GM12878 (cell line): ENCODE results near the gene DDR2. TPM values are rescaled to one million over a fixed set of nuclear protein-coding genes. Genes with fewer than 3 reads are reported as not detected.

Source experiments
- ATAC-seq: fragments of 200-7000 bp; cut with Tn5 transposase; 3 replicates; pipeline ENCODE4 v1.9.1; 2020; ENCODE audit warnings: mild to moderate bottlenecking, moderate library complexity
- BruUV-seq: library from RNA; stranded (reverse); fragments of 400-500 nt; replicated peaks from 2 replicates; lab custom pipeline; 2021; lab: Mats Ljungman, UMichigan
- CTCF ChIA-PET: fragments of 300-600 bp; sonication (Branson Sonifier 250); formaldehyde crosslinking; extraction: SDS; loops from one replicate; lab custom pipeline; 2021; ENCODE audit warnings: inconsistent platforms; lab: Yijun Ruan, JAX
- POLR2A ChIA-PET: fragments of 350-600 bp; formaldehyde crosslinking; extraction: SDS; loops from one replicate; lab custom pipeline; 2021; ENCODE audit warnings: inconsistent platforms; lab: Charles Lee
- RAD21 ChIA-PET: fragments of 300-600 bp; sonication (Branson Sonifier 250); formaldehyde crosslinking; loops from one replicate; lab custom pipeline; 2023; ENCODE audit warnings: antibody characterized with exemption; ENCODE audit not compliant: unreplicated experiment; lab: Charles Lee
- SMC1A ChIA-PET: fragments of 300-600 bp; sonication (Branson Sonifier 250); formaldehyde crosslinking; loops from one replicate; lab custom pipeline; 2023; ENCODE audit not compliant: unreplicated experiment, uncharacterized antibody; lab: Charles Lee
- DNase-seq: peaks from one replicate; pipeline ENCODE4 v3.0.0-alpha.2; 2011; ENCODE audit warnings: low read depth, low spot score
- FAIRE-seq: peaks from 3 replicates; lab custom pipeline; 2011; peaks lifted over from hg19 to GRCh38; lab: Jason Lieb, UNC
- H2AFZ ChIP-seq: 2 replicates; pipeline ENCODE4 v1.6.0; 2011; ENCODE audit warnings: low read depth, low read length, control low read depth; ENCODE audit not compliant: control insufficient read depth
- H3K27ac ChIP-seq: 2 replicates; pipeline ENCODE4 v1.5.1; 2011; ENCODE audit warnings: control low read depth; ENCODE audit not compliant: control insufficient read depth, insufficient read depth
- H3K27me3 ChIP-seq, 2 experiments: replicated peaks in 1 of 2; 2 replicates each; pipeline versions ENCODE4 v1.6.0 to v1.6.1; 2011; ENCODE audit warnings: low read length in 1 of 2; ENCODE audit not compliant: control insufficient read depth in 2 of 2, insufficient read depth in 2 of 2
- H3K36me3 ChIP-seq, 2 experiments: 2 replicates each; pipeline ENCODE4 v1.5.1; 2011; ENCODE audit warnings: low read length in 1 of 2; ENCODE audit not compliant: control insufficient read depth in 2 of 2, insufficient read depth in 2 of 2
- H3K4me1 ChIP-seq: 2 replicates; pipeline ENCODE4 v1.6.1; 2011; ENCODE audit warnings: mild to moderate bottlenecking, low read length, moderate library complexity, mixed read lengths; ENCODE audit not compliant: control insufficient read depth, insufficient read depth
- H3K4me2 ChIP-seq: 2 replicates; pipeline ENCODE4 v1.6.0; 2011; ENCODE audit warnings: control low read depth; ENCODE audit not compliant: control insufficient read depth, insufficient read depth
- H3K4me3 ChIP-seq: fragments of 200-600 bp; sonication (generic); 2 replicates; pipeline ENCODE4 v1.5.1; 2016
- H3K79me2 ChIP-seq: 2 replicates; pipeline ENCODE4 v1.6.0; 2011; ENCODE audit warnings: low read length; ENCODE audit not compliant: control insufficient read depth, insufficient read depth
- H3K9ac ChIP-seq: 2 replicates; pipeline ENCODE4 v1.8.0; 2011; ENCODE audit warnings: low read length, control low read depth, mixed read lengths; ENCODE audit not compliant: control insufficient read depth, insufficient read depth
- H3K9me3 ChIP-seq: replicated peaks from 3 replicates; pipeline ENCODE4 v1.5.1; 2011; ENCODE audit warnings: mild to moderate bottlenecking, low read length; ENCODE audit not compliant: control insufficient read depth, insufficient read depth
- H4K20me1 ChIP-seq: 2 replicates; pipeline ENCODE4 v1.6.0; 2011; ENCODE audit not compliant: control insufficient read depth, insufficient read depth
- BHLHE40 ChIP-seq, 2 experiments: fragments of 450-650 bp in 1 of 2; IDR thresholded peaks; 2 replicates each; pipeline ENCODE4 v1.6.1; 2011 to 2017; ENCODE audit warnings: low read depth in 2 of 2, borderline replicate concordance in 1 of 2, improper control_type of control experiment in 1 of 2, low read length in 1 of 2, mild to moderate bottlenecking in 1 of 2
- CEBPZ ChIP-seq: fragments of 150-350 bp; IDR thresholded peaks from 2 replicates; pipeline ENCODE4 v1.6.1; 2016; ENCODE audit warnings: low read depth, low read length
- GATAD2B ChIP-seq: fragments of 450-650 bp; conservative IDR thresholded peaks from 2 replicates; pipeline ENCODE4 v1.6.1; 2017; ENCODE audit warnings: low read depth, mild to moderate bottlenecking, moderate library complexity
- IKZF1 ChIP-seq: fragments of 450-650 bp; conservative IDR thresholded peaks from 2 replicates; pipeline ENCODE4 v1.6.1; 2017; ENCODE audit warnings: antibody characterized with exemption, mild to moderate bottlenecking
- NR2C2 ChIP-seq: IDR thresholded peaks from 2 replicates; pipeline ENCODE4 v1.6.1; 2011; ENCODE audit warnings: borderline replicate concordance, low read depth; ENCODE audit not compliant: control insufficient read depth, insufficient read length
- RAD21 ChIP-seq: IDR thresholded peaks from 2 replicates; pipeline ENCODE4 v1.6.1; 2011; ENCODE audit warnings: mild to moderate bottlenecking, low read depth, low read length, moderate library complexity; ENCODE audit not compliant: insufficient read depth
- REST ChIP-seq: IDR thresholded peaks from 2 replicates; pipeline ENCODE4 v1.6.1; 2012; ENCODE audit warnings: mild to moderate bottlenecking, low read depth, low read length
- SKIL ChIP-seq: fragments of 450-650 bp; IDR thresholded peaks from 2 replicates; pipeline ENCODE4 v1.6.1; 2017; ENCODE audit warnings: mild to moderate bottlenecking, low read depth, inconsistent platforms; ENCODE audit not compliant: poor library complexity, severe bottlenecking
- STAT3 ChIP-seq: IDR thresholded peaks from 2 replicates; pipeline ENCODE4 v1.6.1; 2011; ENCODE audit warnings: low read depth, low read length, improper control_type of control experiment
- TBL1XR1 ChIP-seq: IDR thresholded peaks from 2 replicates; pipeline ENCODE4 v1.6.1; 2012; ENCODE audit warnings: low read depth, low read length, improper control_type of control experiment
- ZBTB33 ChIP-seq: fragments of 450-650 bp; IDR thresholded peaks from 2 replicates; pipeline ENCODE4 v1.6.1; 2017; ENCODE audit warnings: mild to moderate bottlenecking
- WGBS: methylation state at CpG from one replicate; pipeline ENCODE4 v1.1.6; 2016; ENCODE audit warnings: low lambda C conversion rate; ENCODE audit not compliant: insufficient replicate concordance, insufficient coverage; ENCODE audit errors: missing lambda C conversion rate; 5-methylcytosine and 5-hydroxymethylcytosine counted together
- in situ Hi-C: fragments of 300-500 bp; cut with MboI; formaldehyde crosslinking; loops from 9 replicates; pipeline ENCODE4 v1.14.3; 2018; ENCODE audit warnings: mixed read lengths
- intact Hi-C: fragments of 100-400 bp; cut with micrococcal nuclease; formaldehyde crosslinking; loops from one replicate; pipeline ENCODE4 v1.14.2; 2022; ENCODE audit not compliant: unreplicated experiment
- polyA plus RNA-seq, 11 experiments: library from polyadenylated mRNA; depleted of rRNA in 4 of 11; unstranded in 6 of 11; stranded (reverse) in 5 of 11; fragments of >200 nt; fragmentation: Nextera tagmentation in 4 of 11; fragmentation: Illumina TruSeq in 1 of 11; extraction: Ambion mirVana in 4 of 11; extraction: Trizol in 1 of 11; gene quantifications; 1 replicate in 1 of 11; 2 replicates in 10 of 11; pipeline versions ENCODE4 v1.2.1 to v1.2.3, GENCODE V29; 2011 to 2016; ENCODE audit warnings: inconsistent platforms in 2 of 11, missing spikeins in 2 of 11, low read depth in 1 of 11
- total RNA-seq, 4 experiments: library from RNA; depleted of rRNA in 3 of 4; stranded (reverse); fragments of >200 nt in 3 of 4; fragmentation: Illumina TruSeq in 1 of 4; extraction: Trizol in 1 of 4; gene quantifications; 2 replicates each; pipeline versions ENCODE4 v1.2.1 to v1.2.3, GENCODE V29; 2013 to 2021

Gene DDR2
- total and polyA plus RNA-seq, 10 of the 15 experiments (the other 5 are each of a cell fraction or from before 2014, with no cell fraction given): 1.9 to 8.8 (median 5.5) TPM

GRCh38 chr1:162632698-162633080 is 425 bp downstream of the DDR2 start:
- ATAC-seq (peak; percentile 52), DNase-seq (no peak), FAIRE-seq (no peak)
- Histone ChIP-seq H3K4me1 (peaks cover 32% of the 10 kb centered on the region), H3K4me3 (peak overlapping the region; percentile 23; the same call in 1 of the 2 replicates), H3K4me2 (peak overlapping the region; percentile 70), H3K27me3 (no peaks in the 10 kb centered on the region), H3K9ac (peak overlapping the region; percentile 58; the same call in 1 of the 2 replicates), H3K36me3 (no peaks in the 10 kb centered on the region), H3K27ac (peak overlapping the region; percentile 82), H3K79me2 (peaks cover 2% of the 10 kb centered on the region; the same call in 1 of the 2 replicates), H3K9me3 (no peaks in the 10 kb centered on the region), H4K20me1 (no peaks in the 10 kb centered on the region), H2AFZ (peak overlapping the region; percentile 78)
- ChIA-PET CTCF (interaction anchor here (0.9 to 9.3 kb wide), 11 partner anchors 9 to 683 kb away, joined by 3 to 79 read pairs (median 5); no protein-coding TSS in a partner anchor), POLR2A (interaction anchor here (0.9 to 3.3 kb wide), 13 partner anchors 9 to 104 kb away, joined by 3 to 16 read pairs (median 4); no protein-coding TSS in a partner anchor), RAD21 (interaction anchor here (0.8 to 5.3 kb wide), 16 partner anchors 9 to 168 kb away, joined by 3 to 39 read pairs (median 4); no protein-coding TSS in a partner anchor), SMC1A (interaction anchor here (0.7 to 9.1 kb wide), 16 partner anchors 9 to 169 kb away, joined by 3 to 80 read pairs (median 6); no protein-coding TSS in a partner anchor)
- no TSS peak for BruUV-seq
- 58% methylated on average over 4 of the region's 4 CpGs for WGBS
- in situ Hi-C loops: no loop called here
- intact Hi-C loops: loop anchor here (5.0 kb wide), 1 partner anchor 690 kb away; the partner anchor contains the start of gene NUF2
- TF ChIP-seq CEBPZ (no peak), STAT3 (no peak), REST (no peak), TBL1XR1 (no peak), IKZF1 (no peak), GATAD2B (no peak), BHLHE40 (IDR thresholded peaks at IDR 0.05; ENCODE audit: borderline replicate concordance in 1 of 2, low read depth in 2 of 2, low read length in 1 of 2) (no peak), RAD21 (no peak), SKIL (no peak), NR2C2 (peak; percentile 77), ZBTB33 (no peak)
